Muscle of arm (tissue), 12 donors: ENCODE data around the gene KCNF1. TPM values are rescaled to one million over a fixed set of nuclear protein-coding genes. Genes with fewer than 3 reads are reported as not detected.

ENCODE experiments used
- DNase-seq: peaks from one replicate; pipeline ENCODE4 v3.0.0-alpha.2; 2013
- polyA plus RNA-seq, 12 donors: library from polyadenylated mRNA; unstranded; fragments of 120-200 nt; gene quantifications; one replicate each; pipeline ENCODE4 v1.2.1, GENCODE V29; 2013; ENCODE audit not compliant: insufficient read length in 12 of 12

KCNF1 gene
- polyA plus RNA-seq, 12 donors, result 1.6 to 4.5 (median 3.5) TPM; not detected in 2

DNA sequence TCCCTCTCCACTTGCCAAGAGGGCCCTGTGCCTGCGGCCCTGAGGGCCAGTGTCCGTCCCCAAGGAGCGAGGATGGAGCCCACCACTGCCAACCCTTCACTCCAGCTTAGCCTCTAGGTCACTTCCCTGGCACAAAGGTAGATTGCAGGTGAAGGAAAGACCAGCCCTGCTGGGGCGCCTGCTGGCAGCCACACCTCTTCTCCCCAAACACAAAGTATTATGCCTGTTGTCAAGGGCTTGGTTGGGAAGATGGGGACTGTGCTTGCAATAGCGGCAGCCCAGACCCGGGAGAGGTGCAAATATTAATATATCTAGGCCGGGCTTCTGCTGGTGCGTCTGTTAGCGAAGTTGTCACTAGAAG is 7.7 kb downstream of the KCNF1 start:
- DNase-seq, result no peak

DNA sequence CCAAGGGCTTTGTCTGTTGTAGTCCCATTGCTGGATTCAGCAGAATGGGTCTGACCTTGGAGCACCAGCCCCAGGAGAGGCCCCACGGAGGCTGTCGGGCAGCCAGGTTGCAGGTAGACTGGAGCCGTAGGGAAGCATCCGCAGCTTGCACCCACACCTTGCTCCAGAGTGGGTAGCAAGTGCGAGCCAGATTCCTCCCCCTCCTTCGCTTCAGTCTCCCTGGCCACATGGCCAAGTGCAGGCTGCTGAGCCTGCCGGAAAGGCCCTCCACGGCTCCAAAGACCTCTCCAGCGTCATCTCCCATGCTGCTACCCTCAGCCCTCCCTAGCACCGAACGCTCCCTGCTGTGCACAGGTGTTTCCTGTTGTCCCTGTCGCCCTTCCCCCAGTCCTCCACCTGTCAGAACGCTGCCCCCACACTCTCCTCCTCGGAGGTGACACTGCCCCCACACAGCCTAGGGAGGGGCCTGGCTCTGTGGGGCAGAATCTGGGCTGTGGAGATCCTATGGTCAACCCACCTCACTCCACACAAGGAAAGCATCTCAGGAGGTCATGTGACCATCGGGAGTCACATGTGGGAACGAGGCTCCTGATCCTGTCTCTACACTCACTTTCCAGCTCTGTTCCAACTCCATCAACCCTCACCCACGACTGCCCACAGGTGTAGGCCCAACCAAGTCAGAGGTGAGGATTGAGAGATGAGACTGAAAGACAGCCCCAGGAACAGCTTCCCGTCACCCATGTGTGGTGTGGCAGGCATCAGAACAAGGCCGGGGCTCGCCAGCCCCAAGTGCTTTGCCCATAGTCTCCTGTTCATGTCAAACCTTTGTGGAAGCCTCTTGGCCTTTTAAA is 8.3 kb downstream of the KCNF1 start:
- no peak for DNase-seq

DNA sequence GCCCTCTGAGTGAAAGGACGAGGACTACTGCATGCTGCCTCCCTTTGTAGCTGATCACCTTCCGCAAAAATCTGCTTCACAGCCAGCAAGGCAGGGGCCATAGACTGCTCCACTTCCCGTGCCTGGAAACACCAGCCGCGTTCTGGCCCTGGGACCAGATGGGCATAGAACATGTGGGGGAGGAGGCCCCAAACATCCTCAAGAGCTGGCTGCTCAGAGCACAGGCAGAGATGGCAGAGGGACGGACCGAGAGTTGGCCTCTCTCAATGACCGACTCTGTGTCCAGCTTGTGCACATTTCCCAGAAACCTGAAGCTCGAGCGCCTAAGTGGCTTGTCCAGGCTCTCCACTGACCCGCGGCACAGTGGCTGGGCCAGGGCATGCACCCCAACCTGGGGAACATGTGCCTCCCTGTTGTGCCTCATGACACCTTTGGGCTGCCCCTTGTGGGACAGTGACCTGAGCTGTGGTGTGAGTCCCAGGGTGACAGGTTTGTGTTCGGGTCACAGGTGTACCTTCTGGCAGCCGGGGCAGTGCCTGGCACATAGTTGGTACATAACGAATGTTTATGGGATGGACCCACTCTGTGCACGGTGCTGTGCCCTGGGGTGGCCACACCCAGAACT is 9.1 kb downstream of the KCNF1 start:
- DNase-seq, result no peak

DNA sequence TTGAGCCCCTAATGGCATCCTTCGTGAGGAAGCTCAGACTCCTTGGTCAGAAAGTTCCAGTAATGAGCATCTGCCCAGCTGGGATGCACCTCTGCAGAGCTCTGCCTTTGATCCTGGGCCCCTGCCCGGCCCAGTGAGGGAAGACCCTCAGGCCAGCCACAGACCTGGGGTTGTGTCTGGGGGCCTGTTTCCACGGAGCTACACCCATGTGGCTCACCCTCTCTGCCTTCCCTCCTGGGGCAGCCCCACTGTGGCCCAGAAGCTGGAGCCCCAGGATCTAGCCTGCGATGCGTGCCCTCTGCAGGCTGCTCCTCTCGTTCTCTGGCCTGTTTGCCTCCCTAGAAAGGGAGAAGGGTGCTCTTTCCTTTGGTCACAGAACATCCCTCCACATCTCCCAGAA is 9.8 kb downstream of the KCNF1 start:
- DNase-seq, result no peak

DNA sequence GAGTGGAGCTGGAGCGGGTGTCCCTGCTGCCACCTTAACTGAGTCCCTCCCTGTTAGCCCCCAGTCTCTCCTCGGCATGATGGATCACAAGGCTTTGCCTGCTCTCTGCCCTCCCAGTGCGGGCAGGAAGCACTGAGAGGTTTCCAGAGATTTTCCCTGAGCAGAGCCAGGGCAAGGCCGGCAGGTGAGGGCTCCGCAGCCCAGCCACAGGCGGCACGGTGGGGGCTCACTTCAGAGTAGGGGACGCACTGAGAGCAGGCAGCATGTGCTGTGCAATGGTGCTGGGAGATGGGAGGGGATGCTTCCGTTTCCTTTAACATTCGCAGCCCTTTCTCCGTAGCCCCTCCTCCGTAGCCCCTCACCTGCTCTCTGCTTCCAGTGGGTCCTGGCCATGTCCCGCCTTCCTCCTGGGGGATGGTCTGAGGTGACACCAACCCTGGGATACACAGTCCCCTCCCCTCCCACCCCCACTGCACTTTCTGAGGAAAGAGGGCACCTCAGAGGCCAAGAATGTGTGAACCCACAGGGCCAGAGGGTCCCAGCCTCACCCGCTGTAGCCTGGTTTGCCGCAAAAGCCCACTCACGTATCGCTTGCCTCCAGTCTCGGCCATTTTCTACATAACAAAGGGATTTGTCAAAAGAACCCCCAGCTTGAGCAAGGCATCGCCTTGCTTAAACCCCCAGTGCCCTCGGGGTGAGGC is 10.7 kb downstream of the KCNF1 start:
- no peak for DNase-seq

DNA sequence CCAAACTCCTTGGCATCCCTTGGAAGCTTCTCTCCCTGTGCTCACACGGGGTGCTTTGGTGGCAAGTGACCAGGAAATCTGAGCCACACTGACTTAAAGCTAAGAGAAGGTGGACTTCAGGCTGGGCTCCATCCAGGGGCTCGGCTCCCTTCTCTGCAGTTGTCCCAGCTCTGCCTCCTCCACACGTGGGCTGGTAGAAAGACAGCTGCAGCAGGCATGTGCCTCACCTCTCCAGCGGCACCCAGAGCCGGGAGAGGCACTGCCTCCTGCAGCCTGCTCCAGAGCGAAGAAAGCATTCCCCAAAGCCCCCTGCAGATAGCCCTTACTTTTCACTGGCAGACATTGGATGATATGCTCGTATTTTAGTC is 11.3 kb downstream of the KCNF1 start:
- DNase-seq, result no peak

DNA sequence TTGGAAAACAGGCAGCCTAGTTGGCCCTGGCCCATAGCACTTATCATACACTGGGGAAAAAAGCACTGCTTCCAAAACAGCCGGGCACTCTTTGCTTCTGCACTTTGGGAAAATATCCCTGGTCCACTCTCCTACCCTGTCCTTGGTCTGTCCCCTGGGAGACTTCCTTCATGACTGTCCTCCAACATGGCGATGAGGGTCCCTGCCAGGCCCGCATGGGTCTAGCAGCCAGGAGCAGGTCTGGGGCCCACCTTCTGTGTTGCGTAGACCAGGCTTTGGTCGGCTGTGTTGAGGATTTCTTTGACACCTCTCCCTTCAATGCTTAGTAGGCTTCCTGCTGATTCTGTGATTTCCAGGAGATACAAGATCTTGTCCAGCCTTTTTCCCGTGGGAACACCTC is 12.2 kb downstream of the KCNF1 start:
- DNase-seq, result no peak

DNA sequence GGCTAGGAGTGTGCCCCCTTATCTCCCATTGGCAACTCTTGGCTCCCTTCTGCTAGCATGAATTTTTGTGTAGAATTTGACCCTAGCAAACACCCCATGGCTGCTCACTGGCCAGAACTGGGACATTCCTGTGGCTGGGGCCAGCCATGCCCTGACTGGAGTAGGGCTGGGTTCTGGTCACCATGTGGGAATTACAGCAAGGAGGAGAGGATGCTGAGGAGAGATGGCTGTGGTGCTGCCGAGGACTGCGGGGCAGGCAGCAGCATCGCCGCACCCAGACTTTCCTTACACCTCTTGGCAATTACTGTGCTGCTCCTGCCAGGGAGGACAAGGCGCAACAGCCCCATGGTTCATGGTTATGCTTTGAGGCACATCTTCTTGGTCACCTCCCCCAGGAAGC is 12.7 kb downstream of the KCNF1 start:
- no peak for DNase-seq

DNA sequence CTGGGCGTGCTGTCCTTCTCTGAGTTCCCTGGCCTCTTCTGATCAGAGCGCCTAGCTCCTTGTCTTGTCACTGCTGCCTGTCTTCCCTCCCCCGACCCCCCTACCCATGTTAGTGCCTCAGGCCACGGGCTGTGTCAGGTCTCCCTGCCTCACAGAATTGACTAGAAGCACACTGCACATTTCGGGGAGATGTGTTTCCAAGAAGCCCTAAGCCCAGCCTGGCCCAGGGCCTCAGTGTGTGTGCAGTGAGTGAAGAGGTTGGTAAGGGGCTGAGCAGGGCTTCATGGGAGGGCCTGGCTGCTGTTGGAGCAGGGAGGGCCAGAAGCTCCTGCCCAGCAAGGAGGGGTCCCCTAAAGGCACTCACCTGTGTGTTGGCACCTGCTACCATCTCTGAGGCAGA is 13.1 kb downstream of the KCNF1 start:
- DNase-seq, result no peak

DNA sequence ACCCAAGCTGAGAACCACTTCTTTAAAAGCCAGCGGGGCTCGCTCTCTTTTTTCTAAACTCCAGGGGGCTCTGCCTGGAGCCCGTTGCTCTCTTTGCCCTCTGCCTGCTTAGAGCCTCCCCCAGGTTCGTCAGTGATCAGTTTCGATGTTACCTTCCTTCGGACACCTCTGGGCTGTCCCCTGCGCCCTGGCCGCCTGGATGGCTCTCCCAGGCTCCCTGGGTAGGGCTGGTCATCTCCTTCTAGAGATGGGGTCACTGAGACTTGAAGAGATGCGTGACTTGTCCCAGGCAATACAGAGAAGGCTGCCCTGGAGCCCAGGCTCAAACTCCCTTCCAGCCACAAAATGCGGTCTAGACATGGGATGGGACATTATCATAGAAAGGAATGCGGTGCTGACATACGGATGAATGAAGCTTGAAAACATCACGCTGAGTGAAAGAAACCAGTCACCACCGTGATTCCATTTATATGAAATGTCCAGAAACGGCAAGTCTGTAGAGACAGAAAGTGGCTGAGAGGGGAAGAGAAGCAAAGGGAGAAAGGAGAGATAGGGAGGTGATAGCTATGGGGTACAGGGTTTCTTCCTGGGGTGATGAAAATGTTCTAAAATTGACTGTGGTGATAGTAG is 14.6 kb downstream of the KCNF1 start:
- DNase-seq, result no peak

DNA sequence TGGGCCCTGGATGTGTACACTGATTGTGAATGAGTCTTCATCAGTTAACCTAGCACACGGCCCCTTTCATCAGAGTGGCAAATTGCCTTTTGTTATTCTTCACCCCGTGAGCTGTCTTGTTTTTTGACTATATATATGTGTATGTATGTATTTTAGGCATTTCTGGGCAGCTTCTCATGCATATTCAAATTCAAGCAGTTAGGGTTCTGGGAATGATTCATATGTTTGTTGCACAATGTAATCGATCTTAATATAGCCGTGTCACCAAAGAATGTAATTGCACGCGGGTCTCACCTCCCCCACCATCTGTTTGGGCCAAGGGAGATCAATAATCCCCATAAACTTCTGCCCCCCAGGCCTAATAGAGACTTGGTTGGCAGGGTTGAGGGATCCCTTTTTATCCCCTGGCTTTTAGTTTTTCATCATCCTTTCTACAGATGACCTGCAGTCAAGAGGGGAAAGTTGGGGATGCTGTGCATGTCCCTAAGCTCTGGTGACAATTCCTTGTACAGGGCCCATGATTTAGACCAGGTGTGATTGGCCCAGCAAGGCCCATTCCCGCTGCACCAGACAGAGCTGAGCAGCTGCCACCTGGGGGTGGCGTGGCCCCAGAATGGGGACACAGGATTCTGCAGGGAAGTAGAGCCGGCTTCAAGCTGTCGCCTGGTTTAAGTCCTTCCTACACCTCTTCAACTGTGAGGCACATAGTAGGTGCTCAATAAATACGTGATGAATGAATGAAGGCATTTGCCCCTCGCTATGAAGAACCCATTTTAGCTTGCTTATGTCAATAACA is 19.2 kb downstream of the KCNF1 start:
- DNase-seq, result no peak

DNA sequence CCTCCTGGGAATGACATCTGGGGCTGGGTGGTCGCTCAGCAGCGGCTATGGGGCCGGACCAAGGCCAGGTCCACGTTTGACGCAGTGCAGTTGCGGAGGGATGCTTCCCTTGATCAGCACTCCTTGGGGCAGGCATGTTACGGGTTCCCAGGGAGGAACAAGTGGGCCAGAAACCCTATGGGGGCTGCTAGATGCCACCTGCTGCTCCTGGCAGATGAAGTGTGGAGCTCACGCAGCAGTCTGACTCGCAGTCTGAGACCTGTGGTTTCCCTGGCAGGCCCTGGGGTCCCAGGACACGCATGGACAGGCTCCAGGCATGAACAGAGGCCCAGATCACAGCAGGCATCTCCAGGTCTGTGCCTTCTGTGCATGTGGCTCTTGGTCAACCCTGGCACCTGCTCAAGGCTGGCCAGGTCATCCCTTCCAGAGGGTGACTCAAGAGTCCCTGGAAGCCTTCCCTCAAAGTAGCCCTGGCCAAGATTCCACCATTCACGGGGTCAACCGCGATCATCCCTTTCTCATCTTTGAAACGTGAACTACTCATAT is 20.0 kb downstream of the KCNF1 start:
- DNase-seq, result no peak

DNA sequence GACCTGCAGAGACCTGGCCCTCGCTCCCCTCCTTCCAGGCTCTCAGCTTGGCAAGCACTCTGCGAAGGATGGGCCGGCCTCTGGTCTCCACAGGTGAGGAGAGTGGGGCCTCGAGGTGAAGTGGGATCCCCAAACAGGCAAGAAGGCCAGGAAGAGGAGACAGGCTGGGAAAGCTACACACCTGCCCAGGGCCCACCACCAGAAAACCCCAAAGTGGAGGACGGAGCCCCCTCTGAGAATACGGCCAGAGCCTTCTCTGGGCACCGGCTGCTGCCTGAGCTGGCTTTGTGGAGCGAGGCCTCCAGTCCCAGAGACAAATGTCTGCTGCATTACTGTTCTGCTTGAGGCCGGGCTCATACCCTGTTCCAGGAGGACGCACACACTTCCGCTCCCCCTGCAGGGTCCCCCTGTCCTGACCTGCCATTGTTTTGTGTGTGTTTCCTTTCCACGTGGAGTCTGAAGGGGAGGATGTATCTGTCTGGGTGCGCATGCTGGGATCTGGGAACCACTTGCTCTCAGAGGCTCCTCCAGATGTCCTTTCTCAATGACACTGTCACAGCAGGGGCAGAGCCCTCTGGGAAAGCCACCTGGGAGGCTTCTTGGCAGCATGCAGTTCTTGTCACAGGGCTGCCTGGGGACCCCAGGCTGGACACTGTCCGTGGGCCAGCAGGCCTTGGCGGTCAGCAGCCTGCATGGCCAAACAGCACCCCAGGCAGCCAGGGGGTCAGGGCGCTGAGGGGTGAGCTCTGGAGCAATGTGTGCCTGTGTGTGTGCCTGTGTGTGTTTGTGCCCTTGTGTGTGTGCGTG is 20.8 kb downstream of the KCNF1 start:
- DNase-seq, result no peak

DNA sequence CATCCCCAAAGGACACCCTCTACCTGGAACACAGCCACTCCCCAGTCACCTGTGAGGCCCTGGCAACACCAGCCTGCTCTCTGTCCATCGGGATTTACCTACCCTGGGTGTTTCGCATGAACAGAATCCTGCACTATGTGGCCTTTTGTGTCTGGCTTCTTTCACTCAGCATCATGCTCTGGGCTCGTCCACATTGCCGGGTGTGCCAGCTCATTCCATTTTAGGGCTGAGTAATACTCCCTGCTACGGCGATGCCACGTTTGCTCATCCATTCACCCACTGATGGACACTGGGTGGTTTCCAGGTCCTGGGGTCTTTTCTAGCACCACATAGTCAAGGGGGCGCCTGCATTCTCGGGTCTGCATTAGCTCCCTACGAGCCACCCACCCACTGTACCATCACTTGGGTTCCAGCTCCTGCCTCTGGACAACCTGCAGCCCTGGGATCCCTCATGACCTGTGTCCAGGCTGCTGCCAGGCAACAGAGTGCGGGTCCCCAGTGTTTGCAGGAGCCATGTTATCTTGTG is 22.0 kb downstream of the KCNF1 start:
- no peak for DNase-seq

DNA sequence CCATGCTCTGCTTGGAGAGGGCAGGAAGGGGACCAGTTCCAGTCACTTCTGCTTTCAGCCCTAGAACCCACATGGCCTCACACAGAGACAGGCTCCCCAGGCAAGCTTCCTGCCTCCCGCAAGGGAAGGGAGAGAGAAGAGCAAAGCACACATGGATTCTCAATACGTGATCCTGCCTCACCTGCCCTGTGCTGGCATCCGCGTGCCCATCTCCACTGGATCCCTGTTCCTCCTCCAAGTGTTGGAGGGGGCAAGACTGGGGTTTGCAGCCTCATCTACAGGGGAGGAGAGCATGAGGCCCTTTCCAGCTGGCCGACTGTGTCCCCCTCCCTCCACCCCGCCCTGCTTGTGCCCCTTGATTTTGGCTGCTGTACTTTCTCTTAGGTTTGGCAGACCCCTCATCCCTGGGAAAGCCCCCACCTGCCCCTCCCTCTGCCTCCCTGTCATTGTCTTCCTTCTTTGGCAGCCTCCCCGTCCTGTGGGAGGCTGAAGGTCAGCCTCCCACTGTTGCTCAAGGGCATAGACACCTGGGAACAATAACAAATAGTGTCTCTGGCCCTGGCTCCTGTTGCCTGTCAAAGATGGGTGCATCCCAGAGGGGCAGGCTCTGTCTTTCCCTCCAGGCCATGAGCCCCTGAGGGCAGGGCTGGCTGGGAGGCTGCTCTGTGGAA is 22.7 kb downstream of the KCNF1 start:
- DNase-seq, result no peak

DNA sequence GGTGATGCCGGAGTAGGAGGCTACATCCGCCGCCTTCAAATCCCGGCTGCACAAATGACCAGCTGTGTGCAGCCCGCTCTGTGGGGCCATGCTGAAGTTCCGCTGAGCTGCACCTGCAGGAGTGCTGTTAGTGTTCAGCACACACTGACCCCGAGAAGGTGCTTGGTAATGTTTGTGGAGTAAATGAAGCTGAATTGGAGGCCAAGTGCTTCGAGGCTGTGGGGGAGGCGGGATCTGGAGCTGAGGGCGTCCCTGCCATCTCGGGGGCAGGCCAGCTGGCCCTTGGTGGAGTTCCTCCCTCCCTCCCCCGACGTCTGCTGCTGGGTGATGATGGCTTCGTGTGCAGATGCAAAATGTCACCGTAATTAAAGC is 23.2 kb downstream of the KCNF1 start:
- no peak for DNase-seq

DNA sequence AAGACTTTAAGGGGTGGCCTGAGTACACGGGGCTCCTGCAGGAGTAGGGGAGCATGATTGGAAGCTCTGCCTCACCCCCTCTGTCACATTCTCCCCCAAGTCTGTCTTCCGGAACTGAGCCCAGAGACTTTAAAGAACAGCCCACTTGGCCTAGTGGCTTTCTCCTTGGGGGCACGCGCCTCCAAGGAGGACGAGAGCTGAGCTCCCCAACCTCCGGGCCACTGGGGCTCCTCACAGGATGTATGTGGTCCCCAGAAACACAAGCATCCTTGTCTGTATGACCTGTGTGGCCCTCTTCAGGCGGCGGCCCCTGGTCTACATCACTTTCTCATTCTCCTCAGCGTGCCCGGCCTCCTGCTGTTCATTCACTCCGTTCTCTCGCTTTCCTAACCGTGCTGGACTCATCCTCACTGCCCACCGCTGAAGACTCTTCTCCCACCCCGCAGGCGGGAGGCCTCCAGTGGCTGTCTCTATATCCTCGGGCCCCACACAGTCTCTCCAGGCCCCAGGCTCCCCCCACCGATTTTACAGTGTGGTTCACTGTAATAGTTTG is 23.7 kb downstream of the KCNF1 start:
- DNase-seq, result no peak

DNA sequence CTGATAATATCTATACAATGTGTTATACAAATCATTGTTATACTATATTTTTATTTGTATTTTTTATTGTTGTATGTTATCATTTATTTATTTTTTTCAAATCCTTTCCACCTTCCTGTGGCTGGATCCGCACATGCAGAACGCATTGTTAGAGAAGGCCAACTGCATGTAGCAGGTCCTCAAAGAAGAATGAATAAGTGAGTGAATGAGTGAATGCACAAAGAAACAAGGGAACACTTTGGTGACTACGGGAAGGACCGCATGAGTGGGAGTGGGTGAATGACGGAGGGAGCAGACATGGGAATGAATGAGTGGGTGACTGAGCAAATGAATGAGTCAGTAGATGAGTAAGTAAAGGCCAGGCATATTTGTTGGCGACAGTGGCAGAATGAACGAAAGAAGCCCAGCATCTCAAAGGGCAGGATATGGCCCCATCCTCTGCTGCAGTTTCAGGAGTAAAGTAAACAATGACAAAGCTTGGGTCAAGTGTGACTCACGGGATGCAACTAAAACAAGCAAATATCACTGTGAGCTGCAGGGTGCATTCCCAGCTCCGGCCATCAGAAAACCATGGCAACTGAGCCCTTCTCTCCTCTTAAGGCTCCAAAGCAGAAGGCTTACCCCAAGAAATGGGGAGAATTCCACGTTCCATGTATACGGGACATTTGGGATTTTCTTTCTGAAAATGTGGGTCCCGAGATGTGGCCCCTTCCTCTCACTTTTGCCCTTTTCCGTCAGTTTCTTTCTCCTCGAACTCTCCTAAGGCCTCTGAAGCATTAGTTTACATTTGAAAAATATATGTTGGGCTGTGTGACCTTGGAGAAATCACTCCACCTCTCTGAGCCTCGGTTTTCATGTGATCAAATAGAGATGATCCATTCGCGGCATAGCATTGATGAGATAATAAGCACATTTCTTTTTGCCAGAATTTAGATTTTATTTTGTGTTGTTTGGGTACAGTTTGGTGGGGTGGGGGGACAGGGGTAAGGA is 24.5 kb downstream of the KCNF1 start:
- no peak for DNase-seq
